ENCODE results near the gene YBEY.

GRCh38 chr21:46253610-46254124, 32.5 kb upstream of the YBEY start:
- TF ChIP-seq CTCF (IDR thresholded peaks at IDR 0.05), result no peak
- no peak for TF ChIP-seq POLR2A (IDR thresholded peaks at IDR 0.05)

Data from esophagus squamous epithelium (tissue), 4 donors.